ENCODE data around the gene IL1RAPL2. TPM values are rescaled to one million over a fixed set of nuclear protein-coding genes. Genes with fewer than 3 reads are reported as not detected.

IL1RAPL2 gene
- polyA plus RNA-seq, 1 of the 3 experiments (the other 2 are of a cell fraction): 0.13 TPM

DNA sequence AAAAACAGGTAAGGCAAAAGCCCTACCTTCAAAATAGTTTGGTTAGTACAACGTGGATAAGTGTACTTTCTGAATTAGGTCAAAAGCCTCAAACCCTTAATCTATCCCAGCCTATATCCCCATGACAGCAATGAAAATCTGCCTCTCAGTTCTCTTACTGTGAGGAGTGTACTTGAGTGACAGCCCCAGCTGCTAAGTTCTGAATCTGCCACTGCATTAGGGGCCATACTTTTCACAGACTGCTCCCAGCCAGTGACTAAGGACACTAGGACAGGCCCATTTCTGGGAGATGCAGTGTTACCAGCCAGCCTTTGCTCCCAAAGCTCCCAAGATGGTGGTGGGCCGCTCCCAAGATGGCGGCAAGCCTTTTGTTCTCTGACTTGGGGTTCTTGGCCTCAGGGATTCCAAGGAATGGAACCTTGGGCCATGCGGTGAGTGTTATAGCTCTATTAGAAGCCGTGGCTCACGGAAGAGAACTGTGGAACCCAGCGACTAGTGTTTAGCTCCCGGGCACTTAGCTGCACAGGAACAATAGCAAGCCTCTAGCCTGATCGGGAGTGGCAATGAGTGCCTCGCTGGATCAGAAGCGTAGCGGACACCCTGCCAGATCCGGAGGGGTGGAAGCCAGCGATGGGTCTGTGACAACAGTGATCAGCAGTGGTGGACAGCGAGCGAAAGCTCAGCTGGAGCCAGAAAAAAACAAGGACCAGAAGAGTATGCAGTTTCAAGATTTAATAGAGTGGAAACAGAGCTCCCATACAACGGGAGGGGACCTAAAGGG is 1080.8 kb downstream of the IL1RAPL2 start (continued):
- TF ChIP-seq, protein P1, sequence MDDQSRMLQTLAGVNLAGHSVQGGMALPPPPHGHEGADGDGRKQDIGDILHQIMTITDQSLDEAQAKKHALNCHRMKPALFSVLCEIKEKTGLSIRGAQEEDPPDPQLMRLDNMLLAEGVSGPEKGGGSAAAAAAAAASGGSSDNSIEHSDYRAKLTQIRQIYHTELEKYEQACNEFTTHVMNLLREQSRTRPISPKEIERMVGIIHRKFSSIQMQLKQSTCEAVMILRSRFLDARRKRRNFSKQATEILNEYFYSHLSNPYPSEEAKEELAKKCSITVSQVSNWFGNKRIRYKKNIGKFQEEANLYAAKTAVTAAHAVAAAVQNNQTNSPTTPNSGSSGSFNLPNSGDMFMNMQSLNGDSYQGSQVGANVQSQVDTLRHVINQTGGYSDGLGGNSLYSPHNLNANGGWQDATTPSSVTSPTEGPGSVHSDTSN (IDR thresholded peaks at IDR 0.05): no peak
- TF ChIP-seq NRF1 (IDR thresholded peaks at IDR 0.05; ENCODE audit: low read depth, low read length): no peak
- TF ChIP-seq FOXJ3 (CRISPR knock-in tag; IDR thresholded peaks at IDR 0.05): no peak
- no peak for TF ChIP-seq NFIC (IDR thresholded peaks at IDR 0.05; ENCODE audit: borderline replicate concordance)
- TF ChIP-seq EP300 (IDR thresholded peaks at IDR 0.05; ENCODE audit: borderline replicate concordance in 1 of 2, low read depth in 1 of 2, low read length in 1 of 2): no peak

DNA sequence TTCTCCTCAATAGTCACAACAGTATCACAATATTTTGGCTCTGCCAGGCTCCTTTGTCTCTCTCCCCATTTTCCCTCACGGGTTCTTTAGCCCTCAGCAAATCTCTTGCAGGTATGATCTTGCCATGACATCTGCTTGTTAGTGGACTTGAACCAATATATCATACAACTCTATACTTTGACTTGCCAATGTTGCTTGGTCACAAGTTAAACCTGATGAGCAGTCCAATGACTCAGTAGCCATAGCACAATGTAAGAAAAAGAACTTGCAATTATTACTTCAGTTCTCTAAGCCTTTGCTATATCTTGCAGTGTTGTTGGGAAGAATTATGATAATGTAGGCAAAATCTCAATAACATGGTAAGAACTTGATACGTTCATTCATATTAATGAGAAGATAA is 1081.8 kb downstream of the IL1RAPL2 start:
- no peak overlapping the region for H3K4me2 ChIP-seq
- H3F3A ChIP-seq (replicated peaks; ENCODE audit: insufficient read depth): no peaks in the 10 kb centered on the region
- no peak overlapping the region for H3K4me3 ChIP-seq (ENCODE audit: low read depth in 2 of 2, low read length in 1 of 2)
- 4% methylated on average over 2 of the region's 2 CpGs for WGBS (ENCODE audit: low lambda C conversion rate)
- no peak overlapping the region for H2AFZ ChIP-seq (ENCODE audit: low read depth)
- H3K79me2 ChIP-seq (ENCODE audit: insufficient read depth): no peaks in the 10 kb centered on the region
- no peak overlapping the region for H3K27ac ChIP-seq (ENCODE audit: low read depth in 2 of 2, low read length in 1 of 2)
- H3K27me3 ChIP-seq (ENCODE audit: insufficient read depth): no peaks in the 10 kb centered on the region; the same call in 1 of the 2 replicates
- ChIA-PET CTCF (no interaction called here), POLR2A (no interaction called here)
- DNase-seq: no peak
- no peaks in the 10 kb centered on the region for H4K20me1 ChIP-seq (ENCODE audit: insufficient read depth)
- no peak for TF ChIP-seq FOXJ3 (CRISPR knock-in tag; IDR thresholded peaks at IDR 0.05)
- TF ChIP-seq POLR2AphosphoS5 (IDR thresholded peaks at IDR 0.05; ENCODE audit: low read depth, low read length): no peak
- TF ChIP-seq, protein P2, sequence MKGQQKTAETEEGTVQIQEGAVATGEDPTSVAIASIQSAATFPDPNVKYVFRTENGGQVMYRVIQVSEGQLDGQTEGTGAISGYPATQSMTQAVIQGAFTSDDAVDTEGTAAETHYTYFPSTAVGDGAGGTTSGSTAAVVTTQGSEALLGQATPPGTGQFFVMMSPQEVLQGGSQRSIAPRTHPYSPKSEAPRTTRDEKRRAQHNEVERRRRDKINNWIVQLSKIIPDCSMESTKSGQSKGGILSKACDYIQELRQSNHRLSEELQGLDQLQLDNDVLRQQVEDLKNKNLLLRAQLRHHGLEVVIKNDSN (IDR thresholded peaks at IDR 0.05; ENCODE audit: borderline replicate concordance, low read depth): no peak
- TF ChIP-seq, protein P1 (IDR thresholded peaks at IDR 0.05): no peak
- TF ChIP-seq GATA2 (CRISPR knock-in tag; IDR thresholded peaks at IDR 0.05): no peak
- TF ChIP-seq YY1 (IDR thresholded peaks at IDR 0.05; ENCODE audit: low read depth): no peak
- TF ChIP-seq EP300 (IDR thresholded peaks at IDR 0.05; ENCODE audit: borderline replicate concordance in 1 of 2, low read depth in 1 of 2, low read length in 1 of 2): no peak
- no peak for TF ChIP-seq GABPA (IDR thresholded peaks at IDR 0.05; ENCODE audit: low read depth)
- TF ChIP-seq EZH2phosphoT487 (IDR thresholded peaks at IDR 0.05; ENCODE audit: borderline replicate concordance, low read depth): no peak
- TF ChIP-seq RXRA (IDR thresholded peaks at IDR 0.05; ENCODE audit: borderline replicate concordance, low read depth): no peak
- TF ChIP-seq, protein P3, sequence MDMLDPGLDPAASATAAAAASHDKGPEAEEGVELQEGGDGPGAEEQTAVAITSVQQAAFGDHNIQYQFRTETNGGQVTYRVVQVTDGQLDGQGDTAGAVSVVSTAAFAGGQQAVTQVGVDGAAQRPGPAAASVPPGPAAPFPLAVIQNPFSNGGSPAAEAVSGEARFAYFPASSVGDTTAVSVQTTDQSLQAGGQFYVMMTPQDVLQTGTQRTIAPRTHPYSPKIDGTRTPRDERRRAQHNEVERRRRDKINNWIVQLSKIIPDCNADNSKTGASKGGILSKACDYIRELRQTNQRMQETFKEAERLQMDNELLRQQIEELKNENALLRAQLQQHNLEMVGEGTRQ (IDR thresholded peaks at IDR 0.05; ENCODE audit: borderline replicate concordance, low read depth, low read length): no peak
- no peak for TF ChIP-seq NFIC (IDR thresholded peaks at IDR 0.05; ENCODE audit: borderline replicate concordance)
- no peak for TF ChIP-seq TAF1 (IDR thresholded peaks at IDR 0.05; ENCODE audit: borderline replicate concordance, low read depth, low read length)
- no peak for TF ChIP-seq SMC3 (IDR thresholded peaks at IDR 0.05; ENCODE audit: low read depth, low read length)
- H3K4me1 ChIP-seq (ENCODE audit: control insufficient read depth in 1 of 2, insufficient read depth in 2 of 2, low read depth in 1 of 2, low read length in 1 of 2): no peaks in the 10 kb centered on the region
- H3K9ac ChIP-seq: no peak overlapping the region
- H3K9me2 ChIP-seq: no peaks in the 10 kb centered on the region
- H3K9me3 ChIP-seq: no peaks in the 10 kb centered on the region
- no peaks in the 10 kb centered on the region for H3K36me3 ChIP-seq (replicated peaks in 1 of 2; ENCODE audit: control insufficient read depth in 1 of 2, insufficient read depth in 2 of 2, low read length in 1 of 2)

Measured in SK-N-SH (cell line).